K562 (cell line): Measurements from ENCODE around the gene SDC3. TPM values are rescaled to one million over a fixed set of nuclear protein-coding genes. Genes with fewer than 3 reads are reported as not detected.

Experiments used
- BACH1 ChIP-seq: fragments of 200-800 bp; sonication (Bioruptor generic); IDR thresholded peaks from 2 replicates; pipeline ENCODE4 v1.6.1; 2016; ENCODE audit warnings: missing genetic modification characterization, missing compliant biosample characterization
- FOSL1 ChIP-seq: fragments of 200-800 bp; sonication (Bioruptor generic); conservative IDR thresholded peaks from 2 replicates; pipeline ENCODE4 v1.6.1; 2016; ENCODE audit warnings: missing genetic modification characterization, missing compliant biosample characterization
- GATA2 ChIP-seq: sonication (generic); formaldehyde crosslinking; IDR thresholded peaks from 2 replicates; pipeline ENCODE4 v1.4.0; 2020; ENCODE audit warnings: mild to moderate bottlenecking, missing genetic modification reagents
- GTF2E2 ChIP-seq: fragments of 200-800 bp; sonication (Bioruptor generic); IDR thresholded peaks from 2 replicates; pipeline ENCODE4 v1.6.1; 2016; ENCODE audit warnings: missing genetic modification characterization, missing compliant biosample characterization
- HMGN3 ChIP-seq: IDR thresholded peaks from 2 replicates; pipeline ENCODE4 v1.6.1; 2011; ENCODE audit warnings: borderline replicate concordance, low read depth, mild to moderate bottlenecking, mixed read lengths, low read length; ENCODE audit not compliant: insufficient read length; ENCODE audit errors: extremely low read depth
- KDM1A ChIP-seq, 2 experiments: fragments of 450-650 bp; IDR thresholded peaks; 2 replicates each; pipeline ENCODE4 v1.6.1; 2016; ENCODE audit warnings: mild to moderate bottlenecking in 2 of 2
- LCOR ChIP-seq: sonication (generic); formaldehyde crosslinking; IDR thresholded peaks from 2 replicates; pipeline ENCODE4 v1.8.0; 2022; ENCODE audit warnings: mild to moderate bottlenecking, missing genetic modification reagents
- MYC ChIP-seq, 2 experiments: fragments of 250-450 bp in 1 of 2; sonication (Bioruptor Pico) in 1 of 2; IDR thresholded peaks; 2 replicates each; pipeline versions ENCODE4 v1.5.1 to v1.6.1; 2012 to 2021; ENCODE audit warnings: low read depth in 2 of 2, borderline replicate concordance in 1 of 2, improper control_type of control experiment in 1 of 2, low read length in 1 of 2, mild to moderate bottlenecking in 1 of 2, moderate library complexity in 1 of 2
- SOX6 ChIP-seq: fragments of 450-650 bp; IDR thresholded peaks from 2 replicates; pipeline ENCODE4 v1.6.1; 2014; ENCODE audit warnings: mild to moderate bottlenecking
- TOE1 ChIP-seq, 2 experiments: fragments of 450-650 bp in 1 of 2; sonication (generic) in 1 of 2; formaldehyde crosslinking in 1 of 2; IDR thresholded peaks; 2 replicates each; pipeline versions ENCODE4 v1.7.1 to v1.8.0; 2016 to 2022; ENCODE audit warnings: borderline replicate concordance in 2 of 2, mild to moderate bottlenecking in 2 of 2, antibody characterized with exemption in 1 of 2, inconsistent platforms in 1 of 2, low read depth in 1 of 2, missing genetic modification reagents in 1 of 2, moderate library complexity in 1 of 2
- ZNF23 ChIP-seq: fragments of 250-450 bp; sonication (Bioruptor Pico); IDR thresholded peaks from 2 replicates; pipeline ENCODE4 v1.4.0; 2020; ENCODE audit warnings: mild to moderate bottlenecking
- ZNF444 ChIP-seq: fragments of 250-450 bp; sonication (Bioruptor Pico); IDR thresholded peaks from 2 replicates; pipeline ENCODE4 v1.4.0; 2020; ENCODE audit warnings: mild to moderate bottlenecking, moderate library complexity
- polyA plus RNA-seq, 8 experiments: library from polyadenylated mRNA; depleted of rRNA in 4 of 8; stranded (reverse) in 5 of 8; unstranded in 3 of 8; fragments of >200 nt; fragmentation: Nextera tagmentation in 2 of 8; fragmentation: Illumina TruSeq in 1 of 8; extraction: Ambion mirVana in 2 of 8; extraction: Trizol in 1 of 8; gene quantifications; 2 replicates each; pipeline versions ENCODE4 v1.2.1 to v1.2.3, GENCODE V29; 2011 to 2014; ENCODE audit warnings: inconsistent platforms in 1 of 8, missing spikeins in 1 of 8
- total RNA-seq, 7 experiments: library from RNA; depleted of rRNA in 6 of 7; stranded (reverse); fragments of >200 nt in 6 of 7; fragmentation: Illumina TruSeq in 2 of 7; extraction: Trizol in 2 of 7; gene quantifications; 2 replicates each; pipeline versions ENCODE4 v1.2.1 to v1.2.3, GENCODE V29; 2011 to 2021; ENCODE audit warnings: low replicate concordance in 1 of 7
- TF ChIP-seq, protein P1 (sequence below): sonication (generic); formaldehyde crosslinking; IDR thresholded peaks from 2 replicates; pipeline ENCODE4 v1.8.1; 2022; ENCODE audit warnings: missing genetic modification reagents
- TF ChIP-seq, protein P2 (sequence below): IDR thresholded peaks from 2 replicates; pipeline ENCODE4 v1.6.1; 2011; ENCODE audit warnings: borderline replicate concordance, low read depth, mild to moderate bottlenecking, moderate library complexity, low read length; ENCODE audit not compliant: insufficient read depth, poor library complexity, severe bottlenecking
- TF ChIP-seq, protein P3 (sequence below): conservative IDR thresholded peaks from 2 replicates; pipeline ENCODE4 v1.6.1; 2011; ENCODE audit warnings: low read depth, mild to moderate bottlenecking, low read length; ENCODE audit not compliant: control insufficient read depth
- TF ChIP-seq, protein P4 (sequence below): fragments of 450-650 bp; IDR thresholded peaks from 2 replicates; pipeline ENCODE4 v1.6.1; 2016; ENCODE audit warnings: antibody characterized with exemption
- TF ChIP-seq, protein P5 (sequence below): sonication (generic); formaldehyde crosslinking; IDR thresholded peaks from 2 replicates; pipeline ENCODE4 v1.8.0; 2022; ENCODE audit warnings: mild to moderate bottlenecking, missing genetic modification reagents

Gene SDC3
- total and polyA plus RNA-seq, 9 of the 15 experiments (the other 6 are each of a cell fraction or from before 2014, with no cell fraction given) = 0.38 to 44.1 (median 12.1) TPM

DNA sequence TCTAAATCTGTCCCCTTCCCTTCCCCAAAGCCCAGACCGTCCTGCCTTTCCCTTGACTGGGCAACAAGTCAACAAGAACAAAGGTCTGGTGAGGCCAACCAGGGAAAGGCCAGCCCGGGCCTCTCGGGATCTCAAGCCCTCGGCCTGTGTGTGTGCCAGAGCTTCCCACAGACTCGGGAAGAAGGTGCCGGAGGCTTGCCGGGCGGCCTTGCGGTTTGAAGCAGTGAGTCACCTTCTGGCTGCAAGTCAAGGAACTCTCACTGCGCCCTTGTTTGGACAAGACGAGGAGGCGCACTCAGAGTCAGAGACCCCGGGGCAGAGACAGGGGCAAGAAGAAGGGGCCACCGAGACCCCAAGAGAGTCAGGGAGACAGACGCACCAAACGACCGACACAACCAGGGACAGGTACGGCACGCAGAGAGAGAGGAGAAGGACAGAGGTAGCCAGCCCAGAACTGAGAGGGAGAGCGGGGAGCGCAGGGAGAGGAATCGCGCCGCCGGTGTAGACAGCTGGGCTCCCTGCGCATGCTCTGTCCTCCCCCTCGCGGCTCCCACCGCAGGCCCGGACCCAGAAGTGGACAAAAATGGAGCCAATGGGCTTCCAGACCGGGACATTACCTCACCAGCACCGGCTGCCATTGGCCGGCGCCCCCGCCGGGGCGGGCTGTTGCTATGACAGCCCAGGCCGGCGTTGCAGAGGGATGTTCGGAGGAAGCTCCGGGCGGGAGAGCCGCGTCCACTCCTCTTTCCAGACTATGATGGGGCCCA, 84.4 kb downstream of the SDC3 start (continued):
- TF ChIP-seq, protein P1, sequence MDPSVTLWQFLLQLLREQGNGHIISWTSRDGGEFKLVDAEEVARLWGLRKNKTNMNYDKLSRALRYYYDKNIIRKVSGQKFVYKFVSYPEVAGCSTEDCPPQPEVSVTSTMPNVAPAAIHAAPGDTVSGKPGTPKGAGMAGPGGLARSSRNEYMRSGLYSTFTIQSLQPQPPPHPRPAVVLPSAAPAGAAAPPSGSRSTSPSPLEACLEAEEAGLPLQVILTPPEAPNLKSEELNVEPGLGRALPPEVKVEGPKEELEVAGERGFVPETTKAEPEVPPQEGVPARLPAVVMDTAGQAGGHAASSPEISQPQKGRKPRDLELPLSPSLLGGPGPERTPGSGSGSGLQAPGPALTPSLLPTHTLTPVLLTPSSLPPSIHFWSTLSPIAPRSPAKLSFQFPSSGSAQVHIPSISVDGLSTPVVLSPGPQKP (CRISPR knock-in tag) = no peak
- TF ChIP-seq, protein P2, sequence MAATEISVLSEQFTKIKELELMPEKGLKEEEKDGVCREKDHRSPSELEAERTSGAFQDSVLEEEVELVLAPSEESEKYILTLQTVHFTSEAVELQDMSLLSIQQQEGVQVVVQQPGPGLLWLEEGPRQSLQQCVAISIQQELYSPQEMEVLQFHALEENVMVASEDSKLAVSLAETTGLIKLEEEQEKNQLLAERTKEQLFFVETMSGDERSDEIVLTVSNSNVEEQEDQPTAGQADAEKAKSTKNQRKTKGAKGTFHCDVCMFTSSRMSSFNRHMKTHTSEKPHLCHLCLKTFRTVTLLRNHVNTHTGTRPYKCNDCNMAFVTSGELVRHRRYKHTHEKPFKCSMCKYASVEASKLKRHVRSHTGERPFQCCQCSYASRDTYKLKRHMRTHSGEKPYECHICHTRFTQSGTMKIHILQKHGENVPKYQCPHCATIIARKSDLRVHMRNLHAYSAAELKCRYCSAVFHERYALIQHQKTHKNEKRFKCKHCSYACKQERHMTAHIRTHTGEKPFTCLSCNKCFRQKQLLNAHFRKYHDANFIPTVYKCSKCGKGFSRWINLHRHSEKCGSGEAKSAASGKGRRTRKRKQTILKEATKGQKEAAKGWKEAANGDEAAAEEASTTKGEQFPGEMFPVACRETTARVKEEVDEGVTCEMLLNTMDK = no peak
- TF ChIP-seq ZNF444 (no peak), ZNF23 (CRISPR knock-in tag) (no peak), FOSL1 (tag) (peak; percentile 100), SOX6 (peak; percentile 73), LCOR (CRISPR knock-in tag) (no peak), BACH1 (tag) (peak; percentile 37; the same call in 1 of the 2 replicates), GTF2E2 (tag) (peak; percentile 83), KDM1A (IDR thresholded peaks at IDR 0.05) (peak; percentile 31 to 60; a peak in 1 of 4 replicates), MYC (IDR thresholded peaks at IDR 0.05; ENCODE audit: low read depth, low read length) (peak; percentile 60), MYC (CRISPR knock-in tag; IDR thresholded peaks at IDR 0.05; ENCODE audit: borderline replicate concordance, low read depth) (no peak), TOE1 (IDR thresholded peaks at IDR 0.05; ENCODE audit: borderline replicate concordance) (peak; percentile 77), TOE1 (CRISPR knock-in tag; IDR thresholded peaks at IDR 0.05; ENCODE audit: borderline replicate concordance, low read depth) (no peak), GATA2 (no peak), HMGN3 (peak; percentile 67)
- TF ChIP-seq, protein P3, sequence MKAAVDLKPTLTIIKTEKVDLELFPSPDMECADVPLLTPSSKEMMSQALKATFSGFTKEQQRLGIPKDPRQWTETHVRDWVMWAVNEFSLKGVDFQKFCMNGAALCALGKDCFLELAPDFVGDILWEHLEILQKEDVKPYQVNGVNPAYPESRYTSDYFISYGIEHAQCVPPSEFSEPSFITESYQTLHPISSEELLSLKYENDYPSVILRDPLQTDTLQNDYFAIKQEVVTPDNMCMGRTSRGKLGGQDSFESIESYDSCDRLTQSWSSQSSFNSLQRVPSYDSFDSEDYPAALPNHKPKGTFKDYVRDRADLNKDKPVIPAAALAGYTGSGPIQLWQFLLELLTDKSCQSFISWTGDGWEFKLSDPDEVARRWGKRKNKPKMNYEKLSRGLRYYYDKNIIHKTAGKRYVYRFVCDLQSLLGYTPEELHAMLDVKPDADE = peak; percentile 54; the same call in 1 of the 2 replicates
- TF ChIP-seq, protein P4, sequence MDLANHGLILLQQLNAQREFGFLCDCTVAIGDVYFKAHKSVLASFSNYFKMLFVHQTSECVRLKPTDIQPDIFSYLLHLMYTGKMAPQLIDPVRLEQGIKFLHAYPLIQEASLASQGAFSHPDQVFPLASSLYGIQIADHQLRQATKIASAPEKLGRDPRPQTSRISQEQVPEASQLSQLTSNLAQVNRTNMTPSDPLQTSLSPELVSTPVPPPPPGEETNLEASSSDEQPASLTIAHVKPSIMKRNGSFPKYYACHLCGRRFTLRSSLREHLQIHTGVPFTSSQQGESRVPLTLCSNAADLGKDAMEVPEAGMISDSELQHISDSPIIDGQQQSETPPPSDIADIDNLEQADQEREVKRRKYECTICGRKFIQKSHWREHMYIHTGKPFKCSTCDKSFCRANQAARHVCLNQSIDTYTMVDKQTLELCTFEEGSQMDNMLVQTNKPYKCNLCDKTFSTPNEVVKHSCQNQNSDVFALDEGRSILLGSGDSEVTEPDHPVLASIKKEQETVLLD = peak; percentile 94
- TF ChIP-seq, protein P5, sequence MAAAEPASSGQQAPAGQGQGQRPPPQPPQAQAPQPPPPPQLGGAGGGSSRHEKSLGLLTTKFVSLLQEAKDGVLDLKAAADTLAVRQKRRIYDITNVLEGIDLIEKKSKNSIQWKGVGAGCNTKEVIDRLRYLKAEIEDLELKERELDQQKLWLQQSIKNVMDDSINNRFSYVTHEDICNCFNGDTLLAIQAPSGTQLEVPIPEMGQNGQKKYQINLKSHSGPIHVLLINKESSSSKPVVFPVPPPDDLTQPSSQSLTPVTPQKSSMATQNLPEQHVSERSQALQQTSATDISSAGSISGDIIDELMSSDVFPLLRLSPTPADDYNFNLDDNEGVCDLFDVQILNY (CRISPR knock-in tag) = no peak
